ENCODE measurements around the gene RDH13. TPM values are rescaled to one million over a fixed set of nuclear protein-coding genes. Genes with fewer than 3 reads are reported as not detected.
"Not testable (repeated sequence)": the region's sequence is repeated elsewhere in the genome, so short reads cannot be mapped to it uniquely, and the experiment has no call there.

RDH13 gene
- total RNA-seq, 2 experiments from 2014 or later = 25.9 to 28.6 TPM

GRCh38 chr19:55007537-55007936, 55.4 kb downstream of the RDH13 start:
- H3K27me3 Mint-ChIP-seq; ATAC-seq (ENCODE audit: low read depth); POLR2A ChIA-PET; DNase-seq: not testable (repeated sequence)
- H3K9me3 Mint-ChIP-seq = peaks cover 23% of the 10 kb centered on the region
- peaks cover 64% of the 10 kb centered on the region for H3K36me3 Mint-ChIP-seq
- peaks cover 31% of the 10 kb centered on the region for H3K4me1 Mint-ChIP-seq
- peak overlapping the region; percentile 81 for H3K4me3 Mint-ChIP-seq
- peak overlapping the region; percentile 73 for H3K27ac Mint-ChIP-seq

- peak overlapping the region; percentile 81 for H3K4me3 Mint-ChIP-seq
- peaks cover 64% of the 10 kb centered on the region for H3K36me3 Mint-ChIP-seq
- not testable (repeated sequence) for DNase-seq; H3K27me3 Mint-ChIP-seq; ATAC-seq (ENCODE audit: low read depth)
- POLR2A ChIA-PET = interaction anchor here (2.2 kb wide), 1 partner anchor 33 kb away, joined by 11 read pairs; no protein-coding TSS in a partner anchor
- peaks cover 25% of the 10 kb centered on the region for H3K9me3 Mint-ChIP-seq
- peaks cover 31% of the 10 kb centered on the region for H3K4me1 Mint-ChIP-seq
- peak overlapping the region; percentile 55 for H3K27ac Mint-ChIP-seq
These were observed 56.2 kb downstream of the RDH13 start for GRCh38 chr19:55006795-55007194.

- Mint-ChIP-seq H3K27ac (peak overlapping the region; percentile 87), H3K9me3 (peaks cover 22% of the 10 kb centered on the region), H3K4me3 (peak overlapping the region; percentile 79), H3K4me1 (peaks cover 31% of the 10 kb centered on the region), H3K27me3 (peaks cover 4% of the 10 kb centered on the region), H3K36me3 (peaks cover 60% of the 10 kb centered on the region)
- ATAC-seq (ENCODE audit: low read depth) (peak; percentile 90), DNase-seq (peak; percentile 56)
- POLR2A ChIA-PET = interaction anchor here (0.7 to 2.2 kb wide), 4 partner anchors 8 to 75 kb away, joined by 4 to 11 read pairs (median 8); no protein-coding TSS in a partner anchor
These were observed 57.1 kb downstream of the RDH13 start for GRCh38 chr19:55005684-55006488.

- ATAC-seq (ENCODE audit: low read depth) = no peak
- POLR2A ChIA-PET = interaction anchor here (0.6 kb wide), 1 partner anchor 26 kb away, joined by 3 read pairs; no protein-coding TSS in a partner anchor
- H3K9me3 Mint-ChIP-seq = peaks cover 11% of the 10 kb centered on the region
These were observed 62.2 kb downstream of the RDH13 start for GRCh38 chr19:55000761-55001160.

GRCh38 chr19:54998751-54999239, 64.2 kb downstream of the RDH13 start:
- H3K36me3 Mint-ChIP-seq = peaks cover 23% of the 10 kb centered on the region
- H3K27me3 Mint-ChIP-seq; H3K27ac Mint-ChIP-seq; ATAC-seq (ENCODE audit: low read depth); POLR2A ChIA-PET; DNase-seq; H3K4me1 Mint-ChIP-seq; H3K4me3 Mint-ChIP-seq; H3K9me3 Mint-ChIP-seq: not testable (repeated sequence)

More at GRCh38 chr19:55000761-55001160, 62.2 kb downstream of the RDH13 start:
- Mint-ChIP-seq H3K4me3 (no peak overlapping the region), H3K27ac (no peak overlapping the region), H3K27me3 (peaks cover 4% of the 10 kb centered on the region), H3K4me1 (peaks cover 10% of the 10 kb centered on the region), H3K36me3 (peaks cover 37% of the 10 kb centered on the region)
- no peak for DNase-seq

- Mint-ChIP-seq H3K27me3 (no peaks in the 10 kb centered on the region), H3K27ac (no peak overlapping the region), H3K36me3 (peaks cover 13% of the 10 kb centered on the region), H3K4me3 (no peak overlapping the region), H3K9me3 (peaks cover 3% of the 10 kb centered on the region), H3K4me1 (peaks cover 4% of the 10 kb centered on the region)
- POLR2A ChIA-PET = interaction anchor here (0.6 to 0.7 kb wide), 2 partner anchors 25 to 46 kb away, joined by 3 read pairs; no protein-coding TSS in a partner anchor
- DNase-seq = no peak
- ATAC-seq (ENCODE audit: low read depth) = no peak
These were observed 67.4 kb downstream of the RDH13 start for GRCh38 chr19:54995561-54995960.

Other genes starting within 250 kb of the RDH13 start
- gene KIR3DL1, start 246.7 kb downstream of the RDH13 start, total RNA-seq = under 1 TPM in 1 of 2 experiments, not detected in 1; 0.23 TPM
- under 1 TPM in 1 of 2 experiments, not detected in 1; 0.17 TPM for gene KIR2DS4, start 230.5 kb downstream of the RDH13 start, total RNA-seq
- gene KIR3DL2, start 212.7 kb downstream of the RDH13 start, total RNA-seq = under 1 TPM; 0.23 to 0.36 TPM
- gene FCAR, start 188.9 kb downstream of the RDH13 start, total RNA-seq = under 1 TPM in 1 of 2 experiments, not detected in 1; 0.19 TPM
- gene NCR1, start 157.0 kb downstream of the RDH13 start, total RNA-seq = under 1 TPM; 0.34 to 0.50 TPM
- gene NLRP7, start 115.6 kb downstream of the RDH13 start, total RNA-seq = not detected
- 10 to 100 TPM; 39.3 to 47.7 TPM for gene NLRP2, start 96.8 kb downstream of the RDH13 start, total RNA-seq
- gene GP6, start 24.9 kb downstream of the RDH13 start, total RNA-seq = under 1 TPM in 1 of 2 experiments, not detected in 1; 0.25 TPM
- 1 to 10 TPM; 5.1 to 7.6 TPM for gene EPS8L1, start 12.7 kb upstream of the RDH13 start, total RNA-seq
- 100 to 1,000 TPM; 147 to 157 TPM for gene PPP1R12C, start 54.5 kb upstream of the RDH13 start, total RNA-seq
- gene TNNT1, start 86.1 kb upstream of the RDH13 start, total RNA-seq = not detected
- not detected for gene TNNI3, start 94.6 kb upstream of the RDH13 start, total RNA-seq
- under 1 TPM in 1 of 2 experiments, not detected in 1; 0.65 TPM for gene DNAAF3, start 103.5 kb upstream of the RDH13 start, total RNA-seq
- gene SYT5, start 117.1 kb upstream of the RDH13 start, total RNA-seq = under 1 TPM in 1 of 2 experiments, not detected in 1; 0.39 TPM
- gene PTPRH, start 146.4 kb upstream of the RDH13 start, total RNA-seq = not detected
- gene TMEM86B, start 165.6 kb upstream of the RDH13 start, total RNA-seq = 10 to 100 TPM; 18.8 to 19.4 TPM
- 100 to 1,000 TPM; 211 to 226 TPM for gene PPP6R1, start 195.9 kb upstream of the RDH13 start, total RNA-seq
- gene HSPBP1, start 217.0 kb upstream of the RDH13 start, total RNA-seq = 10 to 100 TPM; 19.5 to 20.3 TPM
- gene BRSK1, start 220.8 kb upstream of the RDH13 start, total RNA-seq = 1 to 10 TPM; 9.0 TPM

All from activated naive CD8-positive, alpha-beta T cell treated with anti-CD3 and anti-CD28 coated beads, Interleukin-2, amount 10 ng/mL, durations not matched to agents 7 days and 5 days (primary cell).